ENCODE results near the gene KRT14.
"Not testable (repeated sequence)": the region's sequence is repeated elsewhere in the genome, so short reads cannot be mapped to it uniquely, and the experiment has no call there.

Gene KRT14

DNA sequence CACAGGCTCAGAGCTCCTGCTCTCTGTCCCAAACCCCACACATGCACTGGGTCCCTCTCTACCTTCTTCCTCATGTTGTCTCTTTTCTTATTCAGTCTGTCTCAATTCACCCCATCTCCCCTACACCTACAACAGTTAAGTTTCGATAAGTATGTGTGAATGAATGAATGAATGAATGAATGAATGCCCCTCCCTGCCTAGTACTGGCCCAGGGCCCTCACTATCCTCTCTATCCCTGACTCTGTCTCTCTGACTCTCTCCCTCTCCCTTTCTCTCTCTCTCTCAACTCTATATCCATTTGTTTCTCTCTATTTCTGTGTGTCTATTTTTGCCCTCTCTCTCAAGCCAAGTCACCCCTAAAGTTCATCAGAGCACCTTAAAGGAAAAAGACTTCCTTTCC lies 8.2 kb downstream of the KRT14 start:
- H3K4me2 ChIP-seq (ENCODE audit: low read depth, low read length), result no peak overlapping the region
- no peaks in the 10 kb centered on the region for H3K36me3 ChIP-seq (replicated peaks; ENCODE audit: insufficient read depth, low read length)
- H2AFZ ChIP-seq (ENCODE audit: low read length), result no peak overlapping the region
- H3K27ac ChIP-seq (ENCODE audit: low read length), result no peak overlapping the region
- no peaks in the 10 kb centered on the region for H3F3A ChIP-seq (ENCODE audit: insufficient read depth, low read length)
- H3K9me2 ChIP-seq (replicated peaks; ENCODE audit: insufficient read depth, low read length), result no peaks in the 10 kb centered on the region
- H3K9me3 ChIP-seq (replicated peaks; ENCODE audit: insufficient read depth, low read length), result no peaks in the 10 kb centered on the region
- DNase-seq, result no peak
- no peaks in the 10 kb centered on the region for H4K20me1 ChIP-seq (ENCODE audit: insufficient read depth, low read length)
- H3K27me3 ChIP-seq (replicated peaks; ENCODE audit: insufficient read depth, low read length), result peaks cover 10% of the 10 kb centered on the region; the same call in 1 of the 2 replicates
- TF ChIP-seq EZH2 (optimal IDR thresholded peaks at IDR 0.05; ENCODE audit: low read depth, low read length) (no peak), EZH2phosphoT487 (IDR thresholded peaks at IDR 0.05; ENCODE audit: low read length) (no peak)
- TF ChIP-seq, protein P1, sequence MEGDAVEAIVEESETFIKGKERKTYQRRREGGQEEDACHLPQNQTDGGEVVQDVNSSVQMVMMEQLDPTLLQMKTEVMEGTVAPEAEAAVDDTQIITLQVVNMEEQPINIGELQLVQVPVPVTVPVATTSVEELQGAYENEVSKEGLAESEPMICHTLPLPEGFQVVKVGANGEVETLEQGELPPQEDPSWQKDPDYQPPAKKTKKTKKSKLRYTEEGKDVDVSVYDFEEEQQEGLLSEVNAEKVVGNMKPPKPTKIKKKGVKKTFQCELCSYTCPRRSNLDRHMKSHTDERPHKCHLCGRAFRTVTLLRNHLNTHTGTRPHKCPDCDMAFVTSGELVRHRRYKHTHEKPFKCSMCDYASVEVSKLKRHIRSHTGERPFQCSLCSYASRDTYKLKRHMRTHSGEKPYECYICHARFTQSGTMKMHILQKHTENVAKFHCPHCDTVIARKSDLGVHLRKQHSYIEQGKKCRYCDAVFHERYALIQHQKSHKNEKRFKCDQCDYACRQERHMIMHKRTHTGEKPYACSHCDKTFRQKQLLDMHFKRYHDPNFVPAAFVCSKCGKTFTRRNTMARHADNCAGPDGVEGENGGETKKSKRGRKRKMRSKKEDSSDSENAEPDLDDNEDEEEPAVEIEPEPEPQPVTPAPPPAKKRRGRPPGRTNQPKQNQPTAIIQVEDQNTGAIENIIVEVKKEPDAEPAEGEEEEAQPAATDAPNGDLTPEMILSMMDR (IDR thresholded peaks at IDR 0.05; ENCODE audit: low read length), result no peak
- H3K4me1 ChIP-seq (ENCODE audit: low read length), result 0 out of 2 replicates have a peak, but pooled peaks cover 5% of the 10 kb centered on the region
- no peak overlapping the region for H3K9ac ChIP-seq (ENCODE audit: low read length)
- H3K79me2 ChIP-seq (ENCODE audit: low read length), result no peaks in the 10 kb centered on the region
- H3K4me3 ChIP-seq (ENCODE audit: low read length), result no peak overlapping the region

DNA sequence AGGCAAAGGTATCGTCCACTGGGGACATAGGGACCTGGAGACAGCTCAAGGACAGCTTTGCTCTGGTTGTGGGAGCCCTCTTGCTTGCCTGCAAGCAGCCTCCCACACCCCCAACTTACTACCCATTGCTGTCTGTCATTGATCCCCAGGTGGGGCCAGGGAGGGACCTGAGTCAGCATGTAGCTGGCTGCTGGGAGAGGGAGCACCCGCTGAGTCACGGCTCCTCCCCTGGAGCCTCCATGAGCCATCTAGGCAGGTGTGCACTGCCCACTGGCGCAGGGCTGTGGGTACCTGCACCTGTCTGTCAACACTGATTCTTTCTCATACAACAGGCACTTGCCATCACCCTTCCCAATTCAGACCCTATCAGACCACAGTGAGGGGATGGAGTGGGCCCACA lies 10.0 kb downstream of the KRT14 start:
- not testable (repeated sequence) for H3K4me3 ChIP-seq (ENCODE audit: low read length); H3K9me2 ChIP-seq (replicated peaks; ENCODE audit: insufficient read depth, low read length); H2AFZ ChIP-seq (ENCODE audit: low read length); H3F3A ChIP-seq (ENCODE audit: insufficient read depth, low read length); H3K36me3 ChIP-seq (replicated peaks; ENCODE audit: insufficient read depth, low read length); H3K4me1 ChIP-seq (ENCODE audit: low read length); DNase-seq; H3K79me2 ChIP-seq (ENCODE audit: low read length); H3K9me3 ChIP-seq (replicated peaks; ENCODE audit: insufficient read depth, low read length); H4K20me1 ChIP-seq (ENCODE audit: insufficient read depth, low read length); H3K4me2 ChIP-seq (ENCODE audit: low read depth, low read length); H3K9ac ChIP-seq (ENCODE audit: low read length); H3K27ac ChIP-seq (ENCODE audit: low read length)
- peaks cover 28% of the 10 kb centered on the region for H3K27me3 ChIP-seq (replicated peaks; ENCODE audit: insufficient read depth, low read length)

DNA sequence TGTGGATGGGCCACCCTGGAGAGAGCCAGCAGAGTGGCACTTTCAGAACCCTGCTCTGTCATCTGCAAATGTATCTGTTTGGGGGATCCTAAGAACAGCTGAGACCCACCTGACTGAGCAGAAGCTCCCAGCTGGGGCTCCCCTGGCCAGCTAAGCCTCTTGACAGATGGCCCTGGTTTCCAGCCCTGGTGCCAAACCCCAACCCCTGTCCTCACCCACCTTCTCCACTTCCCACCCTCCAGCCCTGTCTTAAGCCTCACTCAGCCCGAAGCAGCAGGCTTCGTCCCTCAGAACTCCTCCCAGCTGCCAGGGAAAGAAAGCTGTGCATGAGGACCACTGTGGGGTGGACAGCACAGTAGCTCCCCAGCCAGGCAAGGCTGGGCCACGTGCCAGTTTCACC lies 11.4 kb downstream of the KRT14 start:
- Histone ChIP-seq H4K20me1 (ENCODE audit: insufficient read depth, low read length) (no peaks in the 10 kb centered on the region), H3K9me2 (replicated peaks; ENCODE audit: insufficient read depth, low read length) (no peaks in the 10 kb centered on the region), H3K27me3 (replicated peaks; ENCODE audit: insufficient read depth, low read length) (peaks cover 36% of the 10 kb centered on the region), H3K4me3 (ENCODE audit: low read length) (no peak overlapping the region), H3K36me3 (replicated peaks; ENCODE audit: insufficient read depth, low read length) (no peaks in the 10 kb centered on the region), H3K9me3 (replicated peaks; ENCODE audit: insufficient read depth, low read length) (no peaks in the 10 kb centered on the region), H2AFZ (ENCODE audit: low read length) (no peak overlapping the region), H3K4me2 (ENCODE audit: low read depth, low read length) (no peak overlapping the region), H3K9ac (ENCODE audit: low read length) (no peak overlapping the region), H3F3A (ENCODE audit: insufficient read depth, low read length) (no peaks in the 10 kb centered on the region), H3K4me1 (ENCODE audit: low read length) (0 out of 2 replicates have a peak, but pooled peaks cover 5% of the 10 kb centered on the region), H3K27ac (ENCODE audit: low read length) (no peak overlapping the region), H3K79me2 (ENCODE audit: low read length) (no peaks in the 10 kb centered on the region)
- no peak for DNase-seq
- TF ChIP-seq EZH2phosphoT487 (IDR thresholded peaks at IDR 0.05; ENCODE audit: low read length), result no peak
- TF ChIP-seq EZH2 (optimal IDR thresholded peaks at IDR 0.05; ENCODE audit: low read depth, low read length), result no peak
- TF ChIP-seq, protein P1 (IDR thresholded peaks at IDR 0.05; ENCODE audit: low read length), result no peak

DNA sequence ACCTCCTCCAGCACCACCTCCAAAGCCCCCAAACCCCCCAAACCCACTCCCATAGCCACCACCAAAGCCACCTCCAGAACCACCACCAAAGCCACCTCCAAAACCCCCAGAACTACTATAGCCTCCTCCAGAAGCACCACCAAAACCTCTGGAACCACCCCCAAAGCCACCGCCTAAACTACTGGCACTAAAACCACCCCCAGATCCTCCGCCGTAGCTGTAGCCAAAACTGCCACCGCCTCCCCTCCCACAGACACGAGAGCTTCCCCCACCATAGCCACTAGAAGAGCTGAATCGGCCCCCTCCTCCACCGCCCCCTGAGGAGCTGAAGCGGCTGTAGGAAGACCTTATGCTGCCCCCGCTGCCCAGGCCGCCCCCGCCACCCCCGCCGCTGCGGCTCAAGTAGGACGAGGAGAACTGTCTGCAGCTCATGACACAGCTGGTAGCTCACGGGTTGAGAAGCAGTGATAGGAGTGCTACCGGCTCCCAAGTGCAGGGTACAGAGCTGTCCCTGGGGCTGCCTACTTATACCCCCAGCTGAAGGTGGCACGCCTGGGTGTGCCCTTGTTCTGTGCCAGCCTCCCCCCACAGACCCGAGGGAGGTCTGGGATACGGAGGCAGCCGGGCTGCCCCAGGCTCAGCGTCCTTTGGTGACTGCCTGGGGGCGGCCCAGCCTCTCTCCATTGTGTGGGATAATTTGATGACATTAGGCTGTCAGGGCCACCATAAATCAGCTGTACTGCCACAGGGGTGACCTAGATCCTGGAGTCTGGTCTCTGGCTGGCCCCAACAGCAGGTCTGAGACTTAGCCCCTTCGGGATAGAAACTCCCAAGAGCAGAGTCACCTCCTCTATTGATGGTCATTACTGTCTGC lies 14.9 kb downstream of the KRT14 start, which contains the start of gene KRT9:
TSS of gene KRT9 (minus strand) at position 499 of the 874 bp plus-strand sequence. CDS start at position 432, 67 bp downstream.
- H3K4me2 ChIP-seq (ENCODE audit: low read depth, low read length), result no peak within 1 kb of the TSS
- TF ChIP-seq, protein P1 (IDR thresholded peaks at IDR 0.05; ENCODE audit: low read length), result no peak
- H3K79me2 ChIP-seq (ENCODE audit: low read length), result no peaks in the 10 kb centered on the region
- no peaks in the 10 kb centered on the region for H3F3A ChIP-seq (ENCODE audit: insufficient read depth, low read length)
- H3K9me2 ChIP-seq (replicated peaks; ENCODE audit: insufficient read depth, low read length), result no peaks in the 10 kb centered on the region
- H3K9me3 ChIP-seq (replicated peaks; ENCODE audit: insufficient read depth, low read length), result no peaks in the 10 kb centered on the region
- H4K20me1 ChIP-seq (ENCODE audit: insufficient read depth, low read length), result no peaks in the 10 kb centered on the region
- peaks cover 47% of the 10 kb centered on the region for H3K27me3 ChIP-seq (replicated peaks; ENCODE audit: insufficient read depth, low read length)
- no peak within 1 kb of the TSS for H3K9ac ChIP-seq (ENCODE audit: low read length)
- H3K36me3 ChIP-seq (replicated peaks; ENCODE audit: insufficient read depth, low read length), result no peaks in the 10 kb centered on the region
- H3K4me1 ChIP-seq (ENCODE audit: low read length), result no peaks in the 10 kb centered on the region
- no peak for DNase-seq
- no peak within 1 kb of the TSS for H2AFZ ChIP-seq (ENCODE audit: low read length)
- no peak within 1 kb of the TSS for H3K4me3 ChIP-seq (ENCODE audit: low read length)
- no peak within 1 kb of the TSS for H3K27ac ChIP-seq (ENCODE audit: low read length)
